ENCODE results near the gene CBX8. TPM values are rescaled to one million over a fixed set of nuclear protein-coding genes. Genes with fewer than 3 reads are reported as not detected.

The CBX8 gene
- total RNA-seq, 2 donors from 2014 or later = 1.5 to 5.6 TPM

- Mint-ChIP-seq H3K36me3 (peaks cover 0 to 4% of the 10 kb centered on the region in 2 donors), H3K27ac (no peak overlapping the region), H3K9me3 (no peaks in the 10 kb centered on the region)
- DNase-seq (ENCODE audit: low spot score in 2 of 2) (no peak), ATAC-seq (peak in 1 of 2 donors; percentile 35)
Measured at GRCh38 chr17:79745641-79746105, 51.2 kb downstream of the CBX8 start.

- Mint-ChIP-seq H3K36me3 (peaks cover 0 to 4% of the 10 kb centered on the region in 2 donors), H3K9me3 (no peaks in the 10 kb centered on the region), H3K27ac (no peak overlapping the region)
- DNase-seq (ENCODE audit: low spot score in 2 of 2) = no peak
- no peak for ATAC-seq
Measured at GRCh38 chr17:79743614-79744013, 53.3 kb downstream of the CBX8 start.

GRCh38 chr17:79742951-79743476, 53.9 kb downstream of the CBX8 start:
- no peak overlapping the region for H3K27ac Mint-ChIP-seq
- H3K36me3 Mint-ChIP-seq = peaks cover 0 to 4% of the 10 kb centered on the region in 2 donors
- DNase-seq (ENCODE audit: low spot score in 2 of 2) = no peak
- ATAC-seq = no peak
- no peaks in the 10 kb centered on the region for H3K9me3 Mint-ChIP-seq

GRCh38 chr17:79742589-79742918, 54.3 kb downstream of the CBX8 start:
- Mint-ChIP-seq H3K36me3 (peaks cover 0 to 4% of the 10 kb centered on the region in 2 donors), H3K9me3 (no peaks in the 10 kb centered on the region), H3K27ac (no peak overlapping the region)
- DNase-seq (ENCODE audit: low spot score in 2 of 2) = no peak
- ATAC-seq = no peak

Other genes starting within 250 kb of the CBX8 start
- not detected for gene RBFOX3, start 186.0 kb downstream of the CBX8 start, total RNA-seq
- under 1 TPM in 1 of 2 donors, not detected in 1; 0.23 TPM for gene ENPP7, start 66.1 kb downstream of the CBX8 start, total RNA-seq
- 1 to 10 TPM; 2.8 to 3.3 TPM for gene CBX2, start 18.9 kb downstream of the CBX8 start, total RNA-seq
- 10 to 100 TPM; 12.7 to 16.8 TPM for gene CBX4, start 42.4 kb upstream of the CBX8 start, total RNA-seq
- gene TBC1D16, start 238.8 kb upstream of the CBX8 start, total RNA-seq = 10 to 100 TPM in 1 of 2 donors, 1 to 10 TPM in 1; 5.2 to 10.2 TPM
- under 1 TPM; 0.45 to 0.50 TPM for gene CCDC40, start 239.6 kb upstream of the CBX8 start, total RNA-seq